ENCODE data around the gene NPHP1. TPM values are rescaled to one million over a fixed set of nuclear protein-coding genes. Genes with fewer than 3 reads are reported as not detected.

The NPHP1 gene
- total RNA-seq, 1 experiment from 2014 or later: 2.5 TPM

DNA sequence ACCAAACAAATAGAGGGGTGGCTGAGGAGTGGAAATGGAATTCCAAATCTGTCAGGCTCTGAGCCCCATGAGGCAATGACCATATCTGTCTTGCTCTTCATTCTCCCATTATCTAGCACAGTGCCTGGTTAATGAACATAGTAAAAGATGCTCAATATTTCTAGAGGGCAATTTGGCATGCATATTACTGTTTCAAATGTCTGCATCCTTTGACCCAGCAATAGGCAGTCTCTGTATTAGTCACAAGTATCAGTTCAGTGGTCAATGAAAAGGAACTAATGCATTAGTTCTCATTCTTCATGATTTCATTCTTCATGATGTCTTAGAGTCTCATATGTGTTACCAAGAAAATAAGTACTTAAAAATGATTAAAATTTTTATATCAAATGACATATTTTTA lies 60.8 kb downstream of the NPHP1 start:
- ATAC-seq (no peak), DNase-seq (ENCODE audit: low spot score) (no peak)
- Mint-ChIP-seq H3K4me3 (no peak overlapping the region), H3K27ac (no peak overlapping the region), H3K9me3 (peaks cover 12% of the 10 kb centered on the region), H3K4me1 (0 out of 2 replicates have a peak, but pooled peaks cover 3% of the 10 kb centered on the region), H3K36me3 (peaks cover 10% of the 10 kb centered on the region), H3K27me3 (ENCODE audit: low read depth) (no peaks in the 10 kb centered on the region)
- TF ChIP-seq FOXP4 (CRISPR knock-in tag; IDR thresholded peaks at IDR 0.05) (no peak), ZBTB21 (CRISPR knock-in tag; IDR thresholded peaks at IDR 0.05; ENCODE audit: borderline replicate concordance) (no peak), CREB1 (CRISPR knock-in tag; IDR thresholded peaks at IDR 0.05) (no peak), STAT6 (CRISPR knock-in tag; conservative IDR thresholded peaks at IDR 0.05; ENCODE audit: low read depth) (no peak), NR1H2 (CRISPR knock-in tag; IDR thresholded peaks at IDR 0.05) (no peak), KAT7 (CRISPR knock-in tag; IDR thresholded peaks at IDR 0.05; ENCODE audit: borderline replicate concordance) (no peak), PRDM15 (CRISPR knock-in tag; IDR thresholded peaks at IDR 0.05) (no peak), MLX (CRISPR knock-in tag; IDR thresholded peaks at IDR 0.05) (no peak), MXD4 (CRISPR knock-in tag; IDR thresholded peaks at IDR 0.05; ENCODE audit: borderline replicate concordance) (no peak), SOX15 (CRISPR knock-in tag; IDR thresholded peaks at IDR 0.05) (no peak), ESRRA (CRISPR knock-in tag; IDR thresholded peaks at IDR 0.05; ENCODE audit: borderline replicate concordance) (no peak), SMAD4 (CRISPR knock-in tag; IDR thresholded peaks at IDR 0.05) (no peak), ZNF121 (CRISPR knock-in tag; IDR thresholded peaks at IDR 0.05) (no peak), CDX4 (CRISPR knock-in tag; IDR thresholded peaks at IDR 0.05; ENCODE audit: borderline replicate concordance) (no peak), ZNF396 (CRISPR knock-in tag; IDR thresholded peaks at IDR 0.05; ENCODE audit: borderline replicate concordance) (no peak), CREM (CRISPR knock-in tag; IDR thresholded peaks at IDR 0.05) (no peak)
- TF ChIP-seq, protein P1, sequence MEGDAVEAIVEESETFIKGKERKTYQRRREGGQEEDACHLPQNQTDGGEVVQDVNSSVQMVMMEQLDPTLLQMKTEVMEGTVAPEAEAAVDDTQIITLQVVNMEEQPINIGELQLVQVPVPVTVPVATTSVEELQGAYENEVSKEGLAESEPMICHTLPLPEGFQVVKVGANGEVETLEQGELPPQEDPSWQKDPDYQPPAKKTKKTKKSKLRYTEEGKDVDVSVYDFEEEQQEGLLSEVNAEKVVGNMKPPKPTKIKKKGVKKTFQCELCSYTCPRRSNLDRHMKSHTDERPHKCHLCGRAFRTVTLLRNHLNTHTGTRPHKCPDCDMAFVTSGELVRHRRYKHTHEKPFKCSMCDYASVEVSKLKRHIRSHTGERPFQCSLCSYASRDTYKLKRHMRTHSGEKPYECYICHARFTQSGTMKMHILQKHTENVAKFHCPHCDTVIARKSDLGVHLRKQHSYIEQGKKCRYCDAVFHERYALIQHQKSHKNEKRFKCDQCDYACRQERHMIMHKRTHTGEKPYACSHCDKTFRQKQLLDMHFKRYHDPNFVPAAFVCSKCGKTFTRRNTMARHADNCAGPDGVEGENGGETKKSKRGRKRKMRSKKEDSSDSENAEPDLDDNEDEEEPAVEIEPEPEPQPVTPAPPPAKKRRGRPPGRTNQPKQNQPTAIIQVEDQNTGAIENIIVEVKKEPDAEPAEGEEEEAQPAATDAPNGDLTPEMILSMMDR (IDR thresholded peaks at IDR 0.05): no peak
- TF ChIP-seq, protein P2, sequence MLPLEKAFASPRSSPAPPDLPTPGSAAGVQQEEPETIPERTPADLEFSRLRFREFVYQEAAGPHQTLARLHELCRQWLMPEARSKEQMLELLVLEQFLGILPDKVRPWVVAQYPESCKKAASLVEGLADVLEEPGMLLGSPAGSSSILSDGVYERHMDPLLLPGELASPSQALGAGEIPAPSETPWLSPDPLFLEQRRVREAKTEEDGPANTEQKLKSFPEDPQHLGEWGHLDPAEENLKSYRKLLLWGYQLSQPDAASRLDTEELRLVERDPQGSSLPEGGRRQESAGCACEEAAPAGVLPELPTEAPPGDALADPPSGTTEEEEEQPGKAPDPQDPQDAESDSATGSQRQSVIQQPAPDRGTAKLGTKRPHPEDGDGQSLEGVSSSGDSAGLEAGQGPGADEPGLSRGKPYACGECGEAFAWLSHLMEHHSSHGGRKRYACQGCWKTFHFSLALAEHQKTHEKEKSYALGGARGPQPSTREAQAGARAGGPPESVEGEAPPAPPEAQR (CRISPR knock-in tag; IDR thresholded peaks at IDR 0.05): no peak
- TF ChIP-seq, protein P3, sequence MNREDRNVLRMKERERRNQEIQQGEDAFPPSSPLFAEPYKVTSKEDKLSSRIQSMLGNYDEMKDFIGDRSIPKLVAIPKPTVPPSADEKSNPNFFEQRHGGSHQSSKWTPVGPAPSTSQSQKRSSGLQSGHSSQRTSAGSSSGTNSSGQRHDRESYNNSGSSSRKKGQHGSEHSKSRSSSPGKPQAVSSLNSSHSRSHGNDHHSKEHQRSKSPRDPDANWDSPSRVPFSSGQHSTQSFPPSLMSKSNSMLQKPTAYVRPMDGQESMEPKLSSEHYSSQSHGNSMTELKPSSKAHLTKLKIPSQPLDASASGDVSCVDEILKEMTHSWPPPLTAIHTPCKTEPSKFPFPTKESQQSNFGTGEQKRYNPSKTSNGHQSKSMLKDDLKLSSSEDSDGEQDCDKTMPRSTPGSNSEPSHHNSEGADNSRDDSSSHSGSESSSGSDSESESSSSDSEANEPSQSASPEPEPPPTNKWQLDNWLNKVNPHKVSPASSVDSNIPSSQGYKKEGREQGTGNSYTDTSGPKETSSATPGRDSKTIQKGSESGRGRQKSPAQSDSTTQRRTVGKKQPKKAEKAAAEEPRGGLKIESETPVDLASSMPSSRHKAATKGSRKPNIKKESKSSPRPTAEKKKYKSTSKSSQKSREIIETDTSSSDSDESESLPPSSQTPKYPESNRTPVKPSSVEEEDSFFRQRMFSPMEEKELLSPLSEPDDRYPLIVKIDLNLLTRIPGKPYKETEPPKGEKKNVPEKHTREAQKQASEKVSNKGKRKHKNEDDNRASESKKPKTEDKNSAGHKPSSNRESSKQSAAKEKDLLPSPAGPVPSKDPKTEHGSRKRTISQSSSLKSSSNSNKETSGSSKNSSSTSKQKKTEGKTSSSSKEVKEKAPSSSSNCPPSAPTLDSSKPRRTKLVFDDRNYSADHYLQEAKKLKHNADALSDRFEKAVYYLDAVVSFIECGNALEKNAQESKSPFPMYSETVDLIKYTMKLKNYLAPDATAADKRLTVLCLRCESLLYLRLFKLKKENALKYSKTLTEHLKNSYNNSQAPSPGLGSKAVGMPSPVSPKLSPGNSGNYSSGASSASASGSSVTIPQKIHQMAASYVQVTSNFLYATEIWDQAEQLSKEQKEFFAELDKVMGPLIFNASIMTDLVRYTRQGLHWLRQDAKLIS (CRISPR knock-in tag; IDR thresholded peaks at IDR 0.05; ENCODE audit: borderline replicate concordance): no peak
- ChIA-PET POLR2A (no interaction called here), CTCF (no interaction called here)
